Prostate gland (tissue), 2 donors: ENCODE measurements around the gene FRMPD1.

Experiments
- CTCF ChIP-seq, 4 experiments: fragments of 200-600 bp in 2 of 4; fragments of 450-650 bp in 2 of 4; sonication (generic) in 2 of 4; IDR thresholded peaks; 1 replicate in 3 of 4; 2 replicates in 1 of 4; pipeline ENCODE4 v1.5.1; 2016 to 2019; ENCODE audit warnings: antibody characterized with exemption in 4 of 4, mild to moderate bottlenecking in 2 of 4, moderate library complexity in 2 of 4
- POLR2A ChIP-seq: fragments of 450-650 bp; IDR thresholded peaks from one replicate; pipeline ENCODE4 v1.6.1; 2016; ENCODE audit warnings: antibody characterized with exemption, mild to moderate bottlenecking

DNA sequence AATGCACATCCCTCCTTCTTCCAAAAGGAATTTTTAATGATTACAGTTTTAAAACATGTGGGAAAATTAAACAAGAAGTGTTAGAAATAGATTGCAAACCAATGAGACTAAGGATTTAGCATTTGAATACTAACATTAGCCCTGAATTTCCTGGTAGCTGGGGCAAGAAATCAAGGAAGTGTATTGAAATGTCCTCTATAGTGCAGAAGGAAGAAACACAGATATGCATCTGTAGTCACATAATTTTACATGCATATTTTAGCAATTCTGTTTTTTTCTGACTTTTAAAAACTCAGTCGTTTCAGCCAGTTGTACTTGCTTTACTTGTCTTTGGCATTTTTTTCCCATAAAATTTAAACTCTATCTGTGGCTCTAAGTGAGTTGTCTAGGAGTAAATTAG is 45.8 kb downstream of the FRMPD1 start:
- no peak for TF ChIP-seq CTCF (IDR thresholded peaks at IDR 0.05)
- no peak for TF ChIP-seq POLR2A
